Inferior parietal cortex (tissue), 1 donor: ENCODE data around the gene HIVEP3.

Experiments used
- DNase-seq: peaks from one replicate; pipeline ENCODE4 v3.0.0-alpha.2; 2016; ENCODE audit errors: extremely low spot score

The HIVEP3 gene

DNA sequence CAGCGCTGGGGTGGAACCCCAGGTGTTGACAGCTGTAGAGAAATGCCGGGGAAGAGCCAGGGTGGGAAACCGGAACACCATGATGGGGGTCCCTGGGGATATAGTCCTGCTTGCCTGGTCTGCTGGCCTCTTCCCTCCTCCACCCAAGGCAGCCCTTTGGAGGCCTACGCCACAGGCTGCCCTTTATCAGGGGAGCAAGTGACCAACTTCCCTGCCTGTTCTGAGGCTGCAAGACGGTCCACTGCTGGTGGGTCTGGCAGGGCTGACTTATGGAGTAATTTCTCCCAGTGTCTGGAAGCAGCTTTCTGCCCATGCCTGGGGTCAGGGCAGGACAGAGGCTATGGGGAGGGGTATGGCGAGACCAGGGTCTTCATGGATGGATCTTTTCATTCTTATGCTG is 383.4 kb downstream of the HIVEP3 start:
- no peak for DNase-seq

DNA sequence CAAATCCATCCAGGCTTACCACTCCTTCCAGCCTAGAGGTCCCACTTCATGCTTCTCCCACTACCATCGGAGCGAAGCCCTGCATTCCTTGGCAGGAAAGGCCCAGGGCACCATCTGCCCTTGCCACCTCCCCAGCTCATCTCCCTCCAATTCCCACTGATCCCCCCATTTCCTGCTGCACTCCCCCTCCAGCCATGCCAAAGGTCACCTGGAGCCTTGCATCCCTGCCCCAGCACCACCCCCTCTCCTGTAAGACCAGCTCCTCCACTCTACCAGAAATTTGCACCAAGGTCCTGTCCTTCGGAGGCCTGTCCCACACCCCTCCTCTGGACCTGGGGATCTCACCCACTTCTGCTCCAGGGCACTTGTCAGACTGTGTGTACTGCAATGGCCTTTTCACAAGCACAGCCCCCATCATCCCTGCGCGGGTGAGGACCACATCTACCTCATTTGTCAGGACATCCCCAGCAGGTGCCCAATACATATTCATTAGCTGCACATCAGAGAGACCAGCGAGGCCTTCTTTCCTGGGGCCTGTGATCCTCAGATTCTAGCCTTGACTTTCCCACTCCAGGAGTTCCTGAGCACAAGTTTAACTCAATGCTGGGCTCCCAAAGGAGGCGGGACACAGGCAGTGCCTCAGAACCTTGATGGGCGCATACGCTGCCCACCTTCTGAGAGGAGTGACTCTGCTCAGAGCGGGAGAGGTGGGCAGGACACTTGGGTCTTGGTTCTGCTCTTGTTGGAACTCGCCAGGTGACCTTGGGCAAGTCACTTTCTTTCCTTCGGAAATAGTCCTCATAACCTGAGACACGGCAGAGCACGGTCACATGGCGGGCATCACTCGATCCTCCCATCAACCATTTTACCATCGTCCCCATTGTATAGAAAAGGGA is 384.3 kb downstream of the HIVEP3 start:
- DNase-seq = no peak

DNA sequence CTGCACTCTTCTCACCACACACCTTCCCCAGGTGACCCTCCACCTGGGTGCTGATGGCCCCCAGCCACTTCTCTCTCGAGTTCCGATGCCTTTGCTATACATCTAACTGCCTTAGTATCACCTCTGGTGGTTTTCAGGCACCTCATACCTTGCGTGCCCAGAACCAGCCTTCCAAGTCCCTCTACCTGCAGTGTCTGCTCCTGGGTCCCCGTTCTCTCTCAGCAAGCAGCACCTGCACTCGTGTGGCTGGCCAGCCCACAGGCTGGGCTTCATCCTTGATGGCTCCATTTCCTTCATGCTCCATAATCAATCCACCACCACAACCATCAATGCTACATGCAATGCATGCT is 385.0 kb downstream of the HIVEP3 start:
- DNase-seq = no peak

GRCh38 chr1:41533016-41533730 is 385.5 kb downstream of the HIVEP3 start:
- no peak for DNase-seq

DNA sequence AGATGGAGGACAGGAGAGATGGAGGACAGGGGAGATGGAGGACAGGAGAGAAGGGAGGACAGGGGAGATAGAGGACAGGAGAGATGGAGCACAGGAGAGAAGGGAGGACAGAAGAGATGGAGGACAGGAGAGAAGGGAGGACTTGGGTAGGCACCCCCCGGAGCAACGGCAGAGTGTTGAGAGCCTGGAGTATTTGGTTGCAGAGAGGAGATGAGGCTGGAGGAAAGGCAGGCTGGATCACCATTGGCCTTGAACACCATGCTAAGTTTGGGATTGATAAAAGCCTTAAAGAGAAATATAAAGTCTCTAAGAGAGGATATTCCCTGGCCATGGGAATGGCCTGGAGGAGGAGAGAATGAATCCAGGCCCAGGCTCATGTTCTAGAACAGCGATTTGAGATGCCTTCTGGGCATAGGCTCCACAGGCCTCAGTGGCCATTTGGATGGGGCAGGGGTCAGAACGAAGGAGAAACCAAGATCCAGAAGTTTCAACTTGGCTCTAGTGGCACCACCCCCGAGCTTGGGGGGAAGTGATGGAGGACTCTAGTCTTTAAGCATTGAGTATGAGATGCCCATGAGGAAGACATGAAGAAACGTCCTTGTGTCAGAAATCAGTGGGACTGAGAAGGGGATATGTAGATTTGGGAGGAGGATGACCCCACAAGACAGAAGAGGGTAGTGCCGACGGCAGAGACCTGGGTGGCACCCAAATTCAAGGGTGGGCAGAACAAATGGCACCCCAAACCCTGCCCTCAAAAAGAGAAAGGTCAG is 386.3 kb downstream of the HIVEP3 start:
- no peak for DNase-seq

DNA sequence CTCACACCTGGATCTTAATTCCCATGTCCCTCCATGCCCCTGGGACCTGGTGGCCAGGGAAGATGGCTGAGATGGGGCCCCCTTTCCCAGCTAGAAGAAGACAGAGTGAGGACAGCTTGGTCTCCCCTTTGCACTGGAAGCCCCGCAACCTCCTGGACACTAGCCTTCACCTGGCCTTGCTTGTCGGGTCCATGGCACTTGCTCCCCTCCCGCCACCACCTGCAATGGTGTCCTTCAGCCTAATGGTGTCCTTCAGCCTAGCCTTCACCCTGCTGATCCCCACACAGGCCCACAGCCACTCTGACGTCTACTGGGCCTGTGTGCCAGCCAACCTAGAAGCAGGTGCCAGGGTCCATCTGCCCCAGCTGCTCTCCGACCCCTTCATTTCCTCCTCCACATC is 388.3 kb downstream of the HIVEP3 start:
- no peak for DNase-seq

- no peak for DNase-seq
These were observed 388.9 kb downstream of the HIVEP3 start for GRCh38 chr1:41529621-41530395.

DNA sequence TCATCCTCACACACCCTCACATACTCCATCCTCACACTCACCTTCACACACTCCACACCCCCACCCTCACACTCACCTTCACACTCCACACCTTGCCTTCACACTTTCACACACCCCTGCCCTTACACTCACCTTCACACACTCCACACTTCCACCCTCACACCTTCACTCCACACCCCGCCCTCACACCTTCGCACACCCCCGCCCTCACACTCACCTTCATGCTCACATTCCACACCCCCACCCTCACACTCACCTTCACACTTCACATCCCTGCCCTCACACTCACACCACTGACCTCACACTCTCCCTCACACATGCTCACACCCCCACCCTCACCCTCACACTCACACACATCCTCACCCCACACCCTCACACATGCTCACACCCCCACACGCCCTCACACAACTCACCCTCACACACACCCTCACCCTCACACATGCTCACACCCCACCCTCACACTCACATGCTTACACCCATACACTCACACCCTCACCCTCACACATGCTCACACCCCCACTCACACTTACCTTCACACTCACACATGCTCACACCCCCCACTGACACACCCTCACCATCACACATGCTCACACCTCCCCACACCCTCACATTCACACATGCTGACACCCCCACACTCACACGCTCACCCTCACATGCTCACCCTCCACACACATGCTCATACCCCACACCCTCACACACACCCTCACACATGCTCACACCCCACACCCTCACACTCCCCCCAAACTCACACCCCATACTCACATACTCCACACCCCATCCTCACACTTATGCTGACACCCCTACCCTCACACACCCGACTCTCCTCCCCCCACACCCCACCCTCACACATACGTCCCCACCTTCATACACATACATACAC is 389.8 kb downstream of the HIVEP3 start:
- no peak for DNase-seq

DNA sequence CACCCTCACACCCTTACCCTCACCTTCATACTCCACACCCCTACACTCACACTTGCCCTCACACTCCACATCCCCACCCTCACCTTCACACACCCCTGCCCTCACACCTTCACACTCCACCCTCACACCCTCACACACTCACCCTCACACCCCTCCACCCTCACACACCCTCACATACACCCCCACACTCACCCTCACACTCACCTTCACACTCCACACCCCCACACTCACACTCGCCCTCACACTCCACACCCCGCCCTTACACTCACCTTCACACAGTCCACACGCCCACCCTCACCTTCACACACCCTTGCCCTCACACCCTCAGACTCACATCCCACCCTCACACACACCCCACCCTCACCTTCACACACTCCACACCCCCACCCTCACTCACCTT is 390.6 kb downstream of the HIVEP3 start:
- no peak for DNase-seq

DNA sequence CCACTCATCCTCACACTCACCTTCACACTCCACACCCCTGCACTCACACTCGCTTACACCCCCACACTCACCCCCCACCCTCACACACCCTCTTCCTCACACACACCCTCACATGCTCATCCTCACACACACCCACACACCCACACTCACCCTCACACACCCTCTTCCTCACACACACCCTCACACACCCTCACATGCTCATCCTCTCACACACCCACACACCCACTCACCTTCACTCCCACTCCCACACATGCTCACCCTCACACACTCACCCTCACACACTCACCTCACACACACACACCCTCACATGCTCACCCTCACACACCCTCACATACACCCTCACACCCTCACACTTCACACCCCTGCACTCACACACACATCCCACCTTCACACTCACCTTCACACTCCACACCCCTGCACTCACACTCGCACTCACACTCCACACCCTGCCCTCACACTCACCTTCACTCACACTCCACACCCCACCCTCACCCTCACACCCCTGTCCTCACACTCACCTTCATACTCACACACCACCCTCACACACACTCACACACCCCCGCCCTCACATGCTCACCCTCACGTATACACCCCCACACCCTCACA is 391.7 kb downstream of the HIVEP3 start:
- no peak for DNase-seq

DNA sequence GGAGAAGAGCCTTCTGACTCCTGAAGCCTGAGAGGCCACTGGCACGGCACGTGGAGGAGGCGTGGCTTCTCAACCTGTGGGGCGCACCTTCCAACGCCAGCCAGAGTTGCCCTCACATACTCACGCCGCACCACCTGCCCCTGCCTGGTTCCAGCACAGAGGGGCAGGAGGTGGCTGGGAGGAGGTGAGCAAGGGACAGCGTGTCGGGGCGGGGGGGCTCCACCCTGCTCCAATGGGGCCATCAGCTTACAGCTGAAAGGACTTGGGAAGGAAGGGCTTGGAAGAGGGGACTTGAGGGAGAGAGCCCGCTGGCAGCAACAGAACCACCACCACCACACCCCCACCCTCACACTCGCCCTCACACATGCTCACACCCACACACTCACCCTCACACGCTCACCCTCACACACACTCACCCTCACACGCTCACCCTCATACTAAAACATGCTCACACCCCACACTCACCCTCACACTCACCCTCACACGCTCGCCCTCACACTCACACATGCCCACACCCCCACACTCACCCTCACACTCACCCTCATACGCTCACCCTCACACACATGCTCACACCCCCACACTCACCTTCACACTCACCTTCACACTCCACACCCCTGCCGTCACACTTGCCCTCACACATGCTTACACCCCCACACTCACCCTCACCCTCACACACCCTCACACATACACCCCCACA is 392.7 kb downstream of the HIVEP3 start:
- no peak for DNase-seq

DNA sequence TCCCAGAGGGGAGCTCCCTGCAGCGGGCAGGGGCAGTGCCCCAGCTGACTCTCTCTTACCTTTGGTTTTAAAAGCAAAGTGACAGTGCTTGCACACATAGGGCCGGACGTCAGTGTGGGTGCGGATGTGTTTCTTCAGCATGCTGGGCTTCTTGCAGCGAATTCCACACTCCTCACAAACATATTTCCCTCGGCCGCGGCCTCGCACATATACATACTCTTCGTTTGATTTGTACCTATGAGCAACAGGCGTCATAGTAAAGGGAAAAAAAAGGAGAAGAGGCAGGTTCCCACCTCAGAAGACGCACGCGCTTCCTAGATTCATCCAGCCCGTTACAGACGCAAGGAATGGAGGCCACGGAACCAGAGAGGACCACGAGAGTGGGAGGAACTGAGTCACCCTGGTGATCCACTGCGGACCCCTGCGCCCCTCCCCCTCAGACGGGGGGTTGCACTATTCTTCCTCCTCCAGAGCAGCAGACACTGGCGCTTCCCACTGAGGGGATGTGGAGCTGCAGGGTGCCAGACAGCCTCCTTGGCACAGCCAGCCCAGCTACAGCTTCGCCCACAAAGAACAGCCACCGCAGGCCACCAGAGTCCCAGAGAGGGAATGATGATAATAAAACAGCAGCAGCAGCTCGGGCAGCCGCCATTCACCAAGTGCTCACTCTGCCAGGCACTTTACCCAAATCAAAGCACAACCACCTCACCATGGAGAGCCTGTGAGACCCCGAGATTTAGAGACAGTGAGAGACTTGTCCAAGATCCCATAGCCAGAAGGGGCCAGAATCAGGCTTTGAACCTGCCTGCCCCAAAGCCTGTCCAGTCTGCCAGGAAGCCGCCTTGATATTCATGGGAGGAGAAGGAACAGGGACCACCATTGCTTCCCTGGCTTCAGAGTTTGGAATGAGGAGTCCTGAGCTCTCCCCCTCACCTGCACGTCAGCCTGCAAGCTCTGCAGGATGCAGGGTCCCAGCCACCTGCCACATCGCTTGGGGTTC is 393.7 kb downstream of the HIVEP3 start:
- no peak for DNase-seq

DNA sequence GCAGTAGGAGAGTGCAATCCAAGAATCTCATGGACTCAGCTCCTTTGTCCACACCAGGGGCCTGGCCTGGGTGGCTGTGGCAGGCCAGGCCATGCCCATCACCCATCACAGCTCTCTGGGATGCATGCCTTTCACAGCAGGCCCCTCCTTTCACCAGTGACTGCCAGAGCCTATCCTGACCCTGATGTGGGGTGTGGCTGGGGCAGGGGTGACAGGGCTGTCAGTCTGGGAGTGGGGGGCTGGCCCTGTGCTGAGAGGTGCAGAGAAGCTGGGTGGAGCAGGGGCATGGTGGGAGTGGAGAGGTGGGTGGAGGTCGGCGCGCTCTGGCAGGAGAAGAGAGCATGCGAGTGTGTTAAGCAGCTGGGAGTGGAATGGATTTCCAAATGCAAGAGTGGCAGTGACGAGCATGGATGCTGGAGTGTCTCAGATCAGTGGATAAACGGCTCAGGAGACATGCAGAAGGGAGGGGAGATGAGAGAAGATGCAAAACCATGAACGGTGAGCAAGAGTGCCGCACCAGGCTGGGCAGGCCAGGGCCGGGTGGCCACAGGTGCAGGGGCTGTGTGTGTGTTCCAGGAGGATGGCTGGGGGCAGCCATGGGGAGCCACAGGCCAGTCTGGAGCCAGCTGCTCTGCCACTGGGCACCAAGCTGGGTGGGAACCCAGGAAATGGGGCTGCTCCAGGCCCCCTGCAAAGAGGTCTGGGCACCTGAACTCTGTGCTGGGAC is 394.6 kb downstream of the HIVEP3 start:
- DNase-seq = no peak

GRCh38 chr1:41523071-41523470 is 395.7 kb downstream of the HIVEP3 start:
- no peak for DNase-seq

- DNase-seq = no peak
These were observed 397.0 kb downstream of the HIVEP3 start for GRCh38 chr1:41521766-41522165.

DNA sequence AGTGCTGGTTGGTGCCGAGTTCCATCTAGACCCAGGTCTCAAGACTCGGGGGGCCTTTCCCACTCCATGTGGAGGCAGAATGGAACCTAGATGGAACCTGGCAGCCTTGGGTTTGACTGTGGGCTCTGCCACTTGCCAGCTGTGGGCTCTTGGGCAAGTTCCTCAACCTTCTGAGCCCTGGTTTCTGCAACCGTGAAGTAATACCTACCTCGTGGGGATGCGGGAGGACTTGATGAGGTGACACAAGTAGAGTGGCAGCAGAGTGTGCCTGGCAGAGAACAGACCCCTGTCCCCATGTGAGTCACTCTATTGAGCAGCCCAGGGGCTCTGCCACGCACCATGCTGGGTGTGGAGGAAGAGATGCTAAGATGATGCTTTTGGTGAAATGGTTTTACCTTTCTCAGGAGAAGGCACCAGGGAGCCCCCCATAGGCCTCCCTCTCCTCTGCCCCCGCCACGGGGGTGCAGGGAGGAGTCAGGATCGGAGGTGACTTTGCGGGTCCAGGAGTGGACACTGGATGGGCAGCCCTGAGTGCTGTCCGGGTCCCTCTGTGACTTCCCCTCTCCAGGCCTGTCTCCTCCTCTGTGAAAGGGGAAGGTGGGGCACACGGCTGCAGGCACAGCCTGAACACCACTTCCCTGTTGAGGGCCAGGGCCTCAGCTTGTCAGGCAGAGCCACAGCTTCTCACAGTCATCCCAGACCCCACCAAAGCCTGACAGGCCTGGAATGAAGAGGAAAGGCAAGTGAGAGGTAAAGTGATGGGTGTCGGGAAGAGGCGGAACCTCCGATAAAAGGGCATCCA is 397.6 kb downstream of the HIVEP3 start:
- no peak for DNase-seq

GRCh38 chr1:41519667-41520066 is 399.1 kb downstream of the HIVEP3 start:
- DNase-seq = no peak
